ENCODE results near the gene MADD. TPM values are rescaled to one million over a fixed set of nuclear protein-coding genes. Genes with fewer than 3 reads are reported as not detected.

MADD gene
- total RNA-seq, 1 donor from 2014 or later: 31.7 TPM

- TF ChIP-seq CTCF (IDR thresholded peaks at IDR 0.05): peak in 1 of 3 experiments; percentile 4
- Histone ChIP-seq H3K4me3 (peak overlapping the region; percentile 81 to 90), H3K9me3 (no peaks in the 10 kb centered on the region), H3K27me3 (no peaks in the 10 kb centered on the region), H3K36me3 (peaks cover 11 to 15% of the 10 kb centered on the region in 2 donors), H3K4me1 (peaks cover 10 to 19% of the 10 kb centered on the region in 2 donors), H3K27ac (peak overlapping the region; percentile 86 to 95)
- no peak for DNase-seq (ENCODE audit: low spot score in 2 of 2)
- intact Hi-C loops (cut with DNase I): no loop called here
Observed at GRCh38 chr11:47270331-47271271, 668 bp downstream of the MADD start.

- Histone ChIP-seq H3K27me3 (no peaks in the 10 kb centered on the region), H3K9me3 (no peaks in the 10 kb centered on the region), H3K4me3 (peak overlapping the region; percentile 81 to 90), H3K36me3 (peaks cover 18 to 23% of the 10 kb centered on the region in 2 donors), H3K27ac (peak overlapping the region; percentile 86 to 95), H3K4me1 (peaks cover 10 to 19% of the 10 kb centered on the region in 2 donors)
- TF ChIP-seq CTCF (IDR thresholded peaks at IDR 0.05): no peak
- intact Hi-C loops (cut with DNase I): no loop called here
- DNase-seq (ENCODE audit: low spot score in 2 of 2): no peak
Observed at GRCh38 chr11:47271328-47271727, 1.4 kb downstream of the MADD start.

DNA sequence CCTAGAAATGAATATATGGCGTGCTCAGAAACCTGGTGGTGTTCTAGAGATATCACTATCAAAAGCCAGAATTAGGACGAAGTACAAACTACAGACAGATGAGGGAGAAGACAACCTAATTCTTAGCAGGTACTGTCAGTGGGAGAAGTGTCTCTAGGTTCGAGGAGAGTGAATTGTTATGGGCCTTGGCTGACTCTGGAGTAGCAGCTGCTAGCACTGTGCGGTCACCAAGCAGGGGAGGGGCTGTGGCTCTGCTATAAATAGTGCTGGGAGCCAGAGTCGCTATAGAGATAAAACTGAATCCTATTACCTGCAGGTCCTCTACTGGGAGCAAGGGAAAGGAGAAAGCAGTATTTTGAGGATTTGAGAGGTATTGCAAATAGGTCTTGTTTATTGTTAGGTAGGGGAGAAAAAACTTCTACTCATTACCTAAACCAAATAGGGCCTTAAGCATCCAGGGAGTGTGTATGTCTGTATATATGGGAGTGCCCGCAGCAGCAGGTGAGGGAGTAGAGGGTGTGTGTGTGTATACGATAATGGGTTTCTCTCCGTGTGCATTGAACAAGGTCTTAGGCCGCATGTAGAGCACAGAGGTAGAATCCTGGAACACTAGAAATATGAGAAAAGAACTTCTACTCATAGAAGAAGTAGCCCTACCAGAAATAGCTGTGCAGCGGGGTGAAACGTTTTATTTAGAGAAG is 2.2 kb downstream of the MADD start:
- DNase-seq (ENCODE audit: low spot score in 2 of 2): no peak

GRCh38 chr11:47272706-47273105 is 2.8 kb downstream of the MADD start:
- H3K4me3 ChIP-seq: no peak overlapping the region
- no peak for TF ChIP-seq CTCF (IDR thresholded peaks at IDR 0.05)
- H3K36me3 ChIP-seq: peaks cover 24 to 36% of the 10 kb centered on the region in 2 donors
- H3K4me1 ChIP-seq: peaks cover 10 to 19% of the 10 kb centered on the region in 2 donors
- H3K27ac ChIP-seq: no peak overlapping the region
- H3K9me3 ChIP-seq: no peaks in the 10 kb centered on the region
- intact Hi-C loops (cut with DNase I): no loop called here
- H3K27me3 ChIP-seq: no peaks in the 10 kb centered on the region
- DNase-seq (ENCODE audit: low spot score in 2 of 2): no peak

More for the DNA sequence above, 2.2 kb downstream of the MADD start:
- TF ChIP-seq CTCF (IDR thresholded peaks at IDR 0.05): no peak
- Histone ChIP-seq H3K27ac (no peak overlapping the region), H3K4me1 (peaks cover 10 to 19% of the 10 kb centered on the region in 2 donors), H3K4me3 (no peak overlapping the region), H3K36me3 (peaks cover 24 to 31% of the 10 kb centered on the region in 2 donors), H3K9me3 (no peaks in the 10 kb centered on the region), H3K27me3 (no peaks in the 10 kb centered on the region)
- intact Hi-C loops (cut with DNase I): no loop called here

GRCh38 chr11:47274495-47275235 is 4.7 kb downstream of the MADD start:
- Histone ChIP-seq H3K9me3 (no peaks in the 10 kb centered on the region), H3K4me1 (peaks cover 4 to 12% of the 10 kb centered on the region in 2 donors), H3K27me3 (no peaks in the 10 kb centered on the region), H3K4me3 (no peak overlapping the region), H3K27ac (no peak overlapping the region), H3K36me3 (peaks cover 39 to 55% of the 10 kb centered on the region in 2 donors)
- TF ChIP-seq CTCF (IDR thresholded peaks at IDR 0.05): no peak
- intact Hi-C loops (cut with DNase I): no loop called here
- no peak for DNase-seq (ENCODE audit: low spot score in 2 of 2)
